Retinal pigment epithelial cell (primary cell): ENCODE data around the gene SAMD10.
"Not testable (repeated sequence)": the region's sequence is repeated elsewhere in the genome, so short reads cannot be mapped to it uniquely, and the experiment has no call there.

Experiments used
- DNase-seq: peaks from one replicate; pipeline ENCODE4 v3.0.0-alpha.2; 2010; ENCODE audit warnings: low read depth
- H3K4me3 ChIP-seq: 2 replicates; pipeline ENCODE4 v1.5.1; 2011; ENCODE audit warnings: mild to moderate bottlenecking, low read length, control low read depth, moderate library complexity
- CTCF ChIP-seq: conservative IDR thresholded peaks from 2 replicates; pipeline ENCODE4 v1.5.1; 2011; ENCODE audit warnings: low read depth, low read length, control low read depth, inconsistent platforms

The SAMD10 gene

GRCh38 chr20:63974402-63975200, 4.8 kb downstream of the SAMD10 start:
- no peak overlapping the region for H3K4me3 ChIP-seq
- no peak for DNase-seq
- no peak for TF ChIP-seq CTCF

GRCh38 chr20:63973636-63974401, 5.6 kb downstream of the SAMD10 start:
- peak; percentile 95 for TF ChIP-seq CTCF
- peak overlapping the region; percentile 53 for H3K4me3 ChIP-seq
- no peak for DNase-seq

GRCh38 chr20:63973160-63973479, 6.3 kb downstream of the SAMD10 start:
- DNase-seq, result no peak
- no peak for TF ChIP-seq CTCF
- no peak overlapping the region for H3K4me3 ChIP-seq

- no peak for DNase-seq
- H3K4me3 ChIP-seq, result no peak overlapping the region
- no peak for TF ChIP-seq CTCF
These were observed 6.9 kb downstream of the SAMD10 start for GRCh38 chr20:63972312-63973159.

- H3K4me3 ChIP-seq, DNase-seq: not testable (repeated sequence)
These were observed 7.5 kb downstream of the SAMD10 start for GRCh38 chr20:63971960-63972311.

- no peak for TF ChIP-seq CTCF
- no peak overlapping the region for H3K4me3 ChIP-seq
These were observed 8.6 kb downstream of the SAMD10 start for GRCh38 chr20:63970714-63971431.

More at GRCh38 chr20:63970714-63971431, 8.6 kb downstream of the SAMD10 start:
- no peak for DNase-seq
